Medulla oblongata (tissue), 1 donor: ENCODE data around the gene ABHD12.
A peak's percentile ranks its signal among the peaks of the same experiment; 100 is the strongest.
"Not testable (repeated sequence)": the region's sequence is repeated elsewhere in the genome, so short reads cannot be mapped to it uniquely, and the experiment has no call there.

Source experiments
- DNase-seq: peaks from one replicate; pipeline ENCODE4 v3.0.0-alpha.2; 2015; ENCODE audit errors: extremely low spot score

The ABHD12 gene

DNA sequence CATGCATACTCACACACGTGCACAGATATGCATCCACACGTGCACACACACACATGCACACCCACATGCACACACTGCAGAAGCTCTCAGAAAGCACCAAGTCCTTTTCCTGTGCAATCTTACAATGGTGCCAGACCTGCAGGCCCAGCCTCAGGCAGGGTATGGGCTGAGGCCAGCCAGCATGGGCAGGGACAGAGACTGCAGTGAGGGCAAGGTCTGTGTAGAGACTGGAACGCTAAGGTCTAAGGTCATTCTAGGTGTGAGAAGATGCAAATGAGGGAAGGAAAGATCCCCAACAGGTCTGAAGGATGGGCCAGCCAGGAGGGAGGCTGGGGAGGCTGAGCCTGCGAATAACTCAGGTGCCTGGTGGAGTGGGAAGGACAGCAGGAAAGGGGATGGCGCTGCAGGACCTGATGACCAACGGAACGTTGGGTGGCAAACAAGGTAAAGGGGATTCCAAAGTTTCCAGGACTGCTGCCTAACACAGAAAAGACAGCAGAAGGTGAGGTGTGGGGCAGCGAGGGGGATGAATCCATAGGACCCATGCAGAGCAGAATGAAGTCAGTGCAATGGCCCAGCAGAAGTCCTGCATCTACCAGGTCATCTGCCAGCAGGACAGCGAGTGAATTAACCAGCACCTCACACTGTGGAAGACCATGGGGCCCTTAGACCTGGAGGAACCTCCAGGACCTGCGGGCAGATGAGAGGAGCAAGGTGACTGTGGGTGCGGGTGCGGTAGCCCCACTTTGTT is 67.0 kb downstream of the ABHD12 start:
- no peak for DNase-seq

- no peak for DNase-seq
Measured at GRCh38 chr20:25321991-25322390, 68.6 kb downstream of the ABHD12 start.

DNA sequence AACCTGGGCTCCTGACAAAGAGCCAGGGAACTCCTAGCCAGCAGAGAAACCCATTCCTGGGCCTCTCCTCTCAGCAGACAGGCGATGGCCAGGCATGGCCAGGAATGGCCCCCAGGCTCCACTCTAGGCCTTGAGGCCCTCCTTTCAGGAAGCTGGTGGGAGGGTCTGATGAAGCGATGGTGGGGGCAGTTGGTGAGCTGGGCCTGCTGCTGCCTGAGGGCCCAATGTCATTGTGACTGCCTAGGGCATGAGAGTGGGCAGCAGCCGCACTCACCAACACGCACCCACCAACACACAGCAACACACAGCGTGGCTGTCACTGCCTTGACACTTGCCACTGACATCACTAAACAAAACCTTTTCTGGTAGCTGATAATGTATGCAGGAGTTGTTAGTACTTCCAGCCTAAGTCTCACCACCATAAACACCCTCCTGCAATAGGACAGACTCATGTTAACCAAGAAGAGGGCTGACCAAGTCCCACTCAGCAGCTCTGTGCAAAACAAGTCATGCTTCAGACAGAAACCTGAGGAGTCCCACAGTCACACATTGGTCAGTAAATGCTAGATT is 69.3 kb downstream of the ABHD12 start:
- DNase-seq, result no peak

DNA sequence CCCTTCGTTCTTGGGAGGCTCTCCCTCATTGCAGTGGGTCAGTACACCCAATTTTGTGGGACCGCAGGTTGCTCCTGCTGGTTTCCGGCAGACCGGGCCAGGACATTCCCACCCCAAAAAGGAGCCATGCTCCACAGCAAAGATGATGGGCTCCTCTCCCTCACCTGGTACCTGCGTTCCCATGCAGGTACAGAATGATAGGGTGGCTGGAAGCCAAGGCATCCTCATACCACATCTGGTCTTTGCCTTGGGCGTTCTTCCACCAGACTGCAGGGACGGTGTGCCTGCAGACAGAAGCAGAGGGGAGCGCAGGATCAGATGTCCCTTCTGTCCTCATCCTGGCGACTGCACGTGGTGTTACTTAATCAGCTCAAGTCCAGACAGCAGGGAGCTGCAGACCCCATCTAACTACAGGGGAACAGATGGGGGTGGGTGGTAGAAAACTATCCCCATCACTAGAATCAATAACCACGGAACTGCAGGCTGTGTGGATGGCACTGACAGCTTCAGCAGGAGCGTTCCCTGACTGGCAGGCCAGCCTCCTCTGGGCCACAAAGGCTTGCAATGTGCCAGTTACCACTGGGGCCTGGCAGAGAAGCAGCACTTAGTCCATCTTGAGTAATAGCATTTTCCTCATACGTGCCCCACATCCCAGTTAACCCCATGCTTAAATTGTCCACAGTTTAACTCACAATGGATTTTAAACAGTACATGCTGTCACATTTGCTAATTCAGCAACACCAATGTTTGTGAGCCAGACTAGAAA is 70.4 kb downstream of the ABHD12 start:
- DNase-seq, result no peak

DNA sequence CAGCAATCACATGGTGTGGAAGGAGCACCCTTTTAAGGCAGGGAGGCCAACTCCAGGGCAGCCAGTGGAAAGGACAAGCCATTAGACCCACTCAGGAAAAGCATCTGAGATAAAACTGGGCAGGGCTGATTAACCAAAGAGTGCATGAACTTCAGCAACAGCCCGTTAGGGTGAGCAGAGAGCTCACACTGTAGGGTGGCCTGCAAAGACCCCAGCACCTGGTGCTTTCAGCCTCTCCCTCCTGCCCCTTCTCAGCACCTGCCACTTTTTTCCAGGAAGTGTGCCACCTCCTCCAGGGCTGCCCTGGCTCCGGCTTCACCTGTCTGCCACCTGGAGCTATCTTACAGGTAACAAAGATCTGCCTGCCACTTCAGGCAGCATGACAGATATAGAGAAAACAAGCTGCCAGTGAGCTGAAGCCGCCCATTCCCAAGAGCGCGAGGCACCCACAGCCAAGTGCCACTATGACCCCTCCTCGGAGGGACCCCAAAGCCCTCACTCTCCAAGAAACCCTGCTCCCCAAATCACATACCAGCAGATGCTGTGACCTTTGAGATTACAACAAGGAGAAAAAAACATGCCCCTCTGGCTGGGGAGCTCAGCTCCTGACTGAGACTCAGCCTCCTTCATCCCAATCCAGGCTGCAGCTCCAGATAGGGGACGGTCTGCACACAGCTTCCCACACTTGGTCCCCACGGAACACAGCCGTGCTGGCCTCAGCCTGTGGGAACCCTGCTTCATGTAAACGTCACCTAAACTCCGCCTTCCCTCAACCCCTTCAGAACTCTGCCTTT is 71.2 kb downstream of the ABHD12 start:
- peak; percentile 32 for DNase-seq

DNA sequence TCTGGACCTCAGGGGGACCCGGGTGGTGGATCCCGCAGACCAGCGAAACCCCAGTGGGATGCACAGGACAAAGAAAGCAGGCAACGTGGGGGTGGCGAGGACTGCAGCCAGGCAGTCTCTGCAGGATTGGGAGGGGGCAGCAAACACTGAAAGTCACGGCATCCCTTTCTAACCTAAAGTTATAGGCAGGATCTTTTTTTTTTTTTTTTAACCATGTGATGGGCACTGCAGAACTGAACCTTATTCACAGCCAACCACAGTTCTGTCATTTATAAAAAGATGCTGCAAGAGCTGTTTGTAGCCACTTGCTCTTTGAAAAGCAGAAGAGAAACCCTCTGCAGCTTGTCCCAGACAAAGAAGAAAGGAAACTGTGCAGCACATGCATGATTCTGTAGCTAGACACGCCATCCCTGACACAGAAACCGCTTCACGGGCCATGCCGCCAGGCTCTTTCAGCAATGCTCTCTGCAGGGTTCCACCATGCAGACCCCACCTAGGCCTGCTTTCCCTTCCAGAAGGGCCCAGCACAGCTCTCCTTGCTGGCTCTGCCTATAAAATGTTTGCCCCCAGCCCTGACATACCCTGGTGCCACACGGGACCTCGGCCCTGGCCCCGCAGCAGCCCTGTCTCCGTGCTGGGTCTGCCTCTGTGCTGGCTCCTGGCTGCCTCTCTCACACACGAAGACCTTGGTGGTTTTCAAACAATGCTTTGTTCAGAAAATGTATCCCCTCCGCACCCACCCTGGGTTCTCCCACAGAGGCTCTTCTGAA is 72.0 kb downstream of the ABHD12 start:
- DNase-seq, result peak; percentile 83

- no peak for DNase-seq
Measured at GRCh38 chr20:25317351-25318075, 73.1 kb downstream of the ABHD12 start.

GRCh38 chr20:25316506-25317190 is 74.0 kb downstream of the ABHD12 start:
- no peak for DNase-seq

DNA sequence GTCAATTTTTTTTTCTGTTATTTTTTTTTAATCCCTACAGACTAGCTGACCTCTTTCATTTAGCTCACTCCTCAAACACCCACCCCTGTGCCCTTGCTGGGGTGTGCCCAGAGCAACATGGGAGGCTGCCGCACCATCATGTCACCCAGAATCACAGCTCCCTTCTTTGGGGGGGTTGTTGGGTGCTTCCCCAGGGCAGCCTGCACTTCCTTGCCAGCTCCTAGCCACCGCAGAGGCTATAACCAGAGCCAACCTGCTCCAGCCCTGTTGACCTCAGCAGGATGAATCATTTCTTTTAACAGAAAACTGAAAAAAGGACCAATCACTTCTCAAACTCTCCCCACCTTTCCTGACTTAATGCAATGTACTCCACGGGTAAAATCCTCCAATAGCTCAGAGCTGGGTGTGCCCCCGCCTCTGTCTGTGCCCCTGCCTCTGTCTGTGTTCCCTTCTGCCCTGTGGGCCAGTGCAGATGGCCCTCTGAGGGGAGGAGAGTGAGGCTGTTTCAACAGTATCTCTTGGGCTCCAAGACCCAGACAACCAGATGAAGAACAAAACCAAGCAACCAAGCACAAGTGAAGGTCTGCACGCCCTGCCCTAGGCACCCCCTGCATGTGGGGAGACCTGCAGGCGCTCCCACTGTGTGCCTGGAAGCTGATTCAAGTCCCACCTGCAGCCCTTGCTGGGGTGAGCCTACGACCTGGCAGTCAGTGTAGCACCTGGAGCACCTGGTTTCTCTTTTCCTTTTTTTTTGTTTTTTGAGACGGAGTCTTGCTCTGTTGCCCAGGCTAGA is 75.0 kb downstream of the ABHD12 start:
- no peak for DNase-seq

DNA sequence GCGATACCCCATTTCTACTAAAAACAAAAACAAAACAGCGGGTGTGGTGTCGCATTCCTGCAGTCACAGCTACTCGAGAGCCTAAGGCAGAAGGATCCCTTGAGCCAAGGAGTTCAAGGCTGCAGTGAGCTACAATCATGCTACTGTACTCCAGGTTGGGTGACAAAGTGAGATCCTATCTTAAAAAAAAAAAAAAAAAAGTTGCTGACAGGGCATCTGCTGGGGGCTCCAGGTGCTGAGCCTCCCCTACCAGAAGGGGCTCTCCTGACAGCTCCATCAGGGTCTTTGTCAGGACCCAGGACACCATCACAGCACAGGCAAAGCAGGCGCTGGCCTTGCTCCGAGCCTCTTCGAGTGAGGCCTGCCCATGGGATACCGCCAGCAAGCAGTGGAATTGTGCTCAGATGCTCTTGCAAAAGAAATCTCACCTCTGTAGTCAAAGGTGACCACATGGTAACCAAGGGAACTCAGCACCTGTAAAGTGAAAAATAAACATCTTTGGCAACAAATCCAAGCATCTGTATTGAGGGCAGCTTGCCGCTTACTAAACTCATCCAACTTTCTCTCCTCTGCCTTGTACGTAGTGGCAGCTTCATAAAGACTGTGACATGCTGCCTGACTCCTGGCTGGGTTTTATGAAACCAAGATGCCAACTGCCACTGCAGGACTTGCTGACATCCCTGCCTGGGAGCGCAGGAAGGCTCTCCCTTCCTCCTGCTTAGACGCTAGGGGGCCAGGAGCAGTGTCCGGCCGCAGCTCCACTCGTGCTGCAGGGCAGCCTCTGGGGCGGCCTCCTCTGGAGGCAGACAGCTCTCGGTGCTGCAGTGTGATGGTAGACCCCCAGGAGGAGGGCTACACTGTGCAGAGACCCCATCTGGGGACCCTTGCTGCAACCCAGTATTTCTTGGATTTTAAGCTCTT is 75.9 kb downstream of the ABHD12 start:
- no peak for DNase-seq

DNA sequence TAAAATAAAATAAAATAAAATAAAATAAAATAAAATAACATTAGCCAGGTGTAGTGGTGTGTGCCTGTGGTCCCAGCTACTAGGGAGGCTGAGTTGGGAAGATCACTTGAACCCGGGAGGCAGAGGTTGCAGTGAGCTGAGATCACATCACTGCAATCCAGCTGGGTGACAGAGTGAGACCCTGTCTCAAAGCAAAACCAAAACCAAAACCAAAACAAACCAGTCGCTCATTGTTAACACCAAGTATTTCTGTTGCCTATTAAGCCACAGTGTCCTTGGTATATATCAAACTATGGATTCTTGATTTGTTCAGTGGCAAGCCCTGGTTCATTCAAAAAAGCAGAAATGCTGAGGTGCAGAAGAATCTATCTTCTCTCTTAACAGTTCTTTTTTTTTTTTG is 77.0 kb downstream of the ABHD12 start:
- no peak for DNase-seq

- DNase-seq, result not testable (repeated sequence)
Measured at GRCh38 chr20:25312716-25313115, 77.9 kb downstream of the ABHD12 start.

DNA sequence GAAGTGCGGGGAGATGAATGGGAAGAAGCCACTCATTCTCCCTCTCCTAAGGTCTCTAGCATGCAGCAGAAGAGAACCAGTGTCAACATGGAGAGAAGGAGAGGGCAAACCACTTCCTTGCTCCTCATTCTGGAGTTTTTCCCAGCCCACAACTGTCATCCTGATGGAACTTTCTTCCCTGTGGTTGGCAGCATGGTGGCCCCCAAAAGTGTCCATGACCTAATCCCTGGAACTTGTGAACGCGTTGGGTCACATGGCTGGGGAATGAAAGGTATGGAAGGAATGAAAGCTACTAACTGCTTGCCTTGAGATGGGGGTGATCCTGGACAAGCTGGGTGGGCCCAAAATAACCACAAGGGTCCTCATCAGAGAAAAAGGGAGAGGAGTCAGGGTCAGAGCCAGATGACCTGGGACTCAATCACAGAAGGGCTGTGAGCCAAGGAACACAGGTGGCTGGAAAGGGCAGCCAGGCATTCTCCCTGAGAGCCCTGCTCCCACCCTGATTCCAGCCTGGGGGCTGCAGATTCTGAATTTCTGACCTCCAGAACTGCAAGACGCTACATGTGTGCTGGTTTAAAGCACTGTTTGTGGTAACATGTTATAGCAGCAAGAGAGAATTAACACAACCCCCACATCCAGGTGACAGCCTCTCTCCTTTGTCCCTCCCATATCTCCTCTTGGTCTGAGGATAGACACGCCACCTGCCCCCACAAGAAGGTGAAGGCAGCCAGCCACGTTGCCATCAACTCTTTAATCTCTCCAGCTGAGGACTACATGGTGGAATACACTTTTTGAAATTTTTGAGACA is 79.5 kb downstream of the ABHD12 start:
- DNase-seq, result no peak

DNA sequence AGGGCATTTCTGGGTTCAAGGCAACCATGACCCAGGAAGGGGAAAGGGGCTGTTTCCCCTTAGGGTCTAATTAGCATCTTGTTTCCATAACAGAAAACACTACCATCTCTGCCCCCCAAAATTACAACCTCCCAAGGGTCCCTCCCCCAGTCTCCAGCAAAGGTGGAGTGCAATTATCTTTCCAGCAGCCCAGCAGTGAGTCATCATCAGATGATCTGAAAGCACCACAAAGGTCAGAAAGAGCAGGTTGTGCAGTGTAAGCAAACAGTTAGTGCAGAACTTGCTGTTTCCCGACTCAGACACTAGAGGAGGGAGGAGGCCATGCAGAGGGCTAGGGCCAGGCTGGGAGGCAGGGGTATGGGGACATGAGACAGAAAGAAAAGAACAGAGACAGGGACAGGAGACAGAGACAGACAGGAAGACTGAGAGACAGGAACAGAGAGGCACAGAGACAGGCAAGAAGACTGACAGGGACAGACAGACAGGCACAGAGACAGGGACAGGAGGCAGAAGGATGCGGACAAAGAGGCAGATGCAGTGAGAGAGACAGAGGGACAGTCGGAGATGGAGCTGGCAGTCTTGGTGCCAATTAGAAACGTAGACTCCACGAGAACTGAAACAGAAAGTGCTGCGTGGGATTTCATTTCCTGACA is 80.2 kb downstream of the ABHD12 start:
- peak; percentile 90 for DNase-seq

- no peak for DNase-seq
Measured at GRCh38 chr20:25309395-25310267, 81.0 kb downstream of the ABHD12 start.
